GM21367 (cell line): ENCODE data around the gene OGFR.

Experiments used
- ATAC-seq: cut with Tn5 transposase; IDR thresholded peaks from one replicate; pipeline ENCODE4 v1.9.1; 2021; ENCODE audit not compliant: unreplicated experiment

Gene OGFR

DNA sequence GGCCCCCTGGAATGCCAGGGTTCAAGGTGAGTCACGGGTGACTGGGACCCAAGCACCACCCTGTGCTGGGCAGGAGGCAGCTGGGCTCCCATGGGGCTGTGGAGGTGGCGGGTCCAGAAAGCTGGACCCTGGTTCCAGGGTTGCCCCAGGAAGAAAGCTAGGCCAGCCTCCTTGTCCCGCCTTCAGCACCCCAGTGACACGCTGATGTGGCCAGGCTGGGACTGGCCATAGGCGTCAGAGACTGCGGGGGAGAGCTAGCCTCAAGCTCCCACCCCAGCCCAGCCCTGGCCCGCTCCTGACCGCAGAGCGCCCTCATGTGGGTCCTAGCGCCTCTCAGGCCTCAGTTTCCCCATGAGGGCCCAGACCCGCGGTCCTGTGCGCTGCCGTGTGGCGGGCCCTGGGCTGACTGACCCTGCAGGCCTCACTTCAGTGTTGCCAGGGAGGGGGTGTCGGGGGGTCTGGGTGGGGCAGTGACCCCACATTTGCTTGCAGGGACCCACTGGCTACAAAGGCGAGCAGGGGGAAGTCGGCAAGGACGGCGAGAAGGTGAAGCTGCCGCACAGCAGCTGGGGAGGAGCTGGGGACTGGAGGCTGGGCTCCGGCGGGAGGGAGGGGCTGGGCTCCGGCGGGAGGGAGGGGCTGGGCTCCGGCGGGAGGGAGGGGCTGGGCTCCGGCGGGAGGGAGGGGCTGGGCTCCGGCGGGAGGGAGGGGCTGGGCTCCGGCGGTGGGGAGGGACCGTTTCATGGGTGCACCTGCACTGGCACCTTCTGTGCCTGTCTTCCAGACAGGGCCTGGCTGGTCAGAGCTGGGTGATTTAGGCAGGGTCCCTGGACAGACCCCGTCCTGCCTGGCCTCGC is 20.1 kb downstream of the OGFR start:
- no peak for ATAC-seq

- no peak for ATAC-seq
Observed at GRCh38 chr20:62825333-62825985, 20.8 kb downstream of the OGFR start.

- no peak for ATAC-seq
Observed at GRCh38 chr20:62825986-62826645, 21.5 kb downstream of the OGFR start.

- no peak for ATAC-seq
Observed at GRCh38 chr20:62826646-62827310, 22.1 kb downstream of the OGFR start.

DNA sequence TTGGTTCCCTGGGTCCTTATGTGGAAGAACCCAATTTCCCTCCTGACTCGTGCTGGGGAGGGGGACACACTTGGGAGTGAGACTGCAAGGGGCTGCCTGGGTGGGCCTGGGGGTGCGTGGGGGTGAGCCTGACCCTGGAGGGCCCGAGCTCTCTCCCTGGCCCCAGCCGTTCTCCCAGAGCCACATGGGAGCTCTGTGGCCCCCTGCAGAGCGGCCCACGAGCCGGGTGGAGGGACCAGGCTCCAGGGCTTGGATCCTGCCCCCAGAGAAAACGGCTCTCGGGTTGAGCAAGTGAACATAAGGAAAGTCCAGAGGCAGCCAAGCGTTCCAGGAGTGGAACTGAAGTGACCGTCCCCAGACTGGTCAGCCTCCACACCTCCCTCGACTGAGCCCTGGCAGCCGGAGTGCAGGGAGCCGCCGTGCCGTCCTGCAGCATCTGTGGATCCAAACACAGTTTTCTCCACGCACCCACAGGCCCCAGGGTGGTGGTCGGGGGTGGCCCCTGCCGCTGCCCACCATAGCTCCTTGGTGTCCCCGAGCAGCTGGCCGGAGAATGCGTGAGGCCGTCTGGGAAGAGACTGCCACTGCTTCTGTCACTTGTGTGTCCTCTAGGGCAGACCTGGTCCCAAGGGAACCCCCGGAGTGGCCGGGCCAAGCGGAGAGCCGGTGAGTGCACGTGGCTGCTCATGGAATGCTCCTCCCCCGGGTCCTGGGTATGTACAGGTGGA is 22.8 kb downstream of the OGFR start:
- ATAC-seq, result no peak

- no peak for ATAC-seq
Observed at GRCh38 chr20:62828051-62828450, 23.4 kb downstream of the OGFR start.

- ATAC-seq, result no peak
Observed at GRCh38 chr20:62828511-62829230, 24.0 kb downstream of the OGFR start.

DNA sequence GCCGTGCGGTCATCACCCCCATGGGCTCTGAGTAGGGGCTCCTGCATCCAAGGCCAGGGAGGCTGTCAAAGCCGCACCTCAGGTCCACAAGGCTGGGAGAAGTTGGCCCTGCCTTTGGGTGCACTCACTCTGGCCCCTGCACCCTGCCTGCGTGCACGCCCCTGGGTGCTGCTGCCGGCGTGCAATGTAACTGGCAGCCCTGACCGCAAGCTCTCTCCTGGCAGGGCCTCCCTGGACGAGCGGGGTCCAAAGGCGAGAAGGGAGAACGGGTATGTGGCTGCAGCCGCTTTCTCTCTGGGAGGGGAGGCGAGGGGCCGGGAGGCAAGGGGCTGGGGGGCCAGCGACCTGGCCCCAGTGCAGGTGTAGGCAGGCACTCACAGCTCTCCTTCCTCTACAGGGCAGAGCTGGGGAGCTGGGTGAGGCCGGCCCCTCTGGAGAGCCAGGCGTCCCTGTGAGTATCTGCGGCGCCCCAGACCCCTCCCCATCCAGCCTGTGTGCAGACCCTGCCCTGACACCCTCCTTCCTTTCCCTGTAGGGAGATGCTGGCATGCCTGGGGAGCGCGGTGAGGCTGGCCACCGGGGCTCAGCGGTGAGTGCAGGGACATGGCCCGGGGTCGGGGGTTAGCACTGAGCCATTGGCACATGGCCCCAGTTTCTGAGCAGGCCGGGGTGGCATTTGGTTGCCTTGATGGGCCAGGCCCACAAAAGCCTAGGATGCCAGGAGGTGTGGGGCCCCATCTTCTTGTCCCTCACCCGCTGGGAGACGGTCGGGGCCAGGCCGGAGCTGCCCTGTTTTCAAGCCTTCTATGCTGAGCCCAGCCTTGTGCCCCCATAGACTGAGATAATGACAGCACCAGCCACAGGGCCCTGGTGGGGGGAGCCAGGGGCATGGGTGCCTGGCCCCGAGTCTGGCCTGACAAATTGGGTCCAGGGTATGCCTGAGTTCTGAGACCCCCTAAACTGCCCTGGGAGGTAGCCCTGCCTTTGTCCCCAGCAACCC is 24.9 kb downstream of the OGFR start:
- ATAC-seq, result no peak

GRCh38 chr20:62830251-62830650 is 25.6 kb downstream of the OGFR start:
- no peak for ATAC-seq

DNA sequence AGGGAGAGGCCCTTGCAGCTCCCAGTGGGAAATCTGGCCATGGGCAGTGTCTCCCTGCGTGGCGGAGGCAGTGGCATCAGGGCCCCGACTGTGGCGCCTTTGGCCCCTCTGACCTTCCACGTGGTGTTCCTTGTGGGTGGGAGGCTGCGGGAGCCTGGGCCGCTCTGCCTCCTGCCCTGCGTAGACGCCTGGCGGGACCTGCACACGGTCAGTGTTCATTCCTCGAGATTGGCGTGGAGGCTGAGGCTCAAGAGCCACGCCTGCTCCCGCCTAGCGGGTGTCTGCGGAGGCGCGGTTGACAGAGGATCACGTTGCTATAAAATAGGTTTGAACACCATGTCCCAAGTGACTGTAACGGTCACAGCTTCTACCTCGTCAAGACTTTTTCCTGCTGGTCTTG is 26.2 kb downstream of the OGFR start:
- no peak for ATAC-seq

DNA sequence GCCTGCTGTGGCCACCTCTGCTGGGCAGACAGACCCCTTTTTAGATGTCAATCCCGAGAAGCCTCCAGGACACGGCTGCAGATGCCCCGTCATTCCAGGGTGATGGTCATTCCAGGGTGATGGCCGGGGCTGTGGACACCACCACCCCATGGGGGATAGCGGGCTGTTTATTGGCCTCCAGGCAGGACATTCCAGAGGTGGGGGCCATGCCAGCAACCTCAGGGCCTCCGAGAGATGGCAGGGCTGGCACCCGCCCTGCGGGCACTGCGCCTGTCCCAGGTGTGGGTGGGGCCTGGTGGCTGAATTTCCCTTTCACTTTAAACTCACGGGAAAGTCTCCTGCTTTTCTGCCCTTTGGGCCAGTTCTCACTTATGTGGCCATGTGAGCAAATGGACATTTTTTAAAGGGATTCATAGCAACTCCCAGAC is 26.7 kb downstream of the OGFR start:
- ATAC-seq, result no peak

DNA sequence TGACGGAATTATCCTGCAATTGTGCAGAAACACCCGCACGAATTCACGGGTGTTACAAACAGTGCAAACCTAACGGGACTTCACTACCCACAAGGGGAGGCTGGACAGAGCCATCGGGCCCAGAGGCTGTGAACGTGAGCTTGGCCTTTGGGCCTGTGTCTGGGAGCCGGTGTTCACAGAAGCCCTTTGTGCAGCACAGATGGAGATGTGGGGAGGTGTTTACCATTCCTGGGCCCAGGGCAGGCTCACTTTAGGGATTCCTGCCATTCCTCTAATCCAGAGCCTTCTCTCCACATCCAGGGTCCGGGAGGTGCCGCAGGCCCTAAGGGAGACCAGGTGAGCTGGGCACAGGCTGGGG is 27.2 kb downstream of the OGFR start:
- ATAC-seq, result no peak

DNA sequence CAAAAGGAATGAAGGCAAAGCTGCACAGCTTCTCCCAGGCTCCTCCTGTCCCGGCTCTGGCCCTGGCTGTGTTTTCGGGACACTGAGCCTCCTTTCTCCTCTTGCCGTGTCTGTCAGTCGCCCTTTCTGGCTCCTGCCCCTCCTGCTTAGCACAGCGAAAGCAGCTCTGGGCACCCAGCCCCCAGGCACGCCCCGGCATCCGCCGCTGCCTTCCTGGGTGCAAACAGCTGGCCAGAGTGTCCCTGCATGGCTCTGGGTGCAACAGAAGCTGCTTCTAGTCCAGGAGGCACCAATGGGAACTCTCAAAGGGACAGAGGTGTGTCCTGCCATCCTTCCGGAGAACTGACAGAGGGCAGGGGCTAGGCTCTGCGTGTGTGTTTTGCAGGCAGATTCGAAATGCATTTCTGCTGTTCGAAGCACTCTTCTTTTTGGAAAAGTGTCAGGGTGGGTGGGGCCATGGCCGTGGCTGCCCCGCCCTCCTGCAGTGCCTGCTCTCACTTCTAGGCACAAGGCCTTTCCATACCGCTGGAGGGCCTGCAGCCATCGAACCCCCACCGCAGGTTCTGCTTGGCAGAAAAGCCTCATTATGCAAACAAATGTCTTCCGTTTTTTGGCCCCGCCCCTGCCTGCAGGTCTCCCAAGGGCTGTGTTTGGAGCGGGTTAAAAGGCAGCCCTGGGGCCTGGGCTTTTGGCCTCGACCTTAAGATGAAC is 27.7 kb downstream of the OGFR start:
- no peak for ATAC-seq

DNA sequence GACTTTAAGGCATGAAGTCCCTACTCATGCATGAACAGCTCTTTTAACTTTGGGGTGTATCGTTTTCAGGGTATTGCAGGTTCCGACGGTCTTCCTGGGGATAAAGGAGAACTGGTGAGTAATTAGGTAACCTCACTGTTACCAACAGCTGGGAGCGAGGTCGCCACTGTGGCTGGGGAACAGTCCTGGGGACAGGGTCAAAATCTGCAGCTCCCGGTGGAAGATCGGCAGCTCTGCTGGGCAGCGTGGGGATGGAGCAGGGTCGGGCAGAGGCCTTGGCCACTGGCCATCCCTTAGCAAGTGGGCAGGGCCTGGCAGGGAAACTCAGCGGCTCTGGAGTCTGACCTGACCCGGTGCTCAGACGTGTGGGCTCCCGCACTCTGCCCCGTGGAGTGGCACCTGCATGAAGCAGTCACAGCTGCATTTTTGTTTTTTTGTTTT is 28.3 kb downstream of the OGFR start:
- ATAC-seq, result no peak

DNA sequence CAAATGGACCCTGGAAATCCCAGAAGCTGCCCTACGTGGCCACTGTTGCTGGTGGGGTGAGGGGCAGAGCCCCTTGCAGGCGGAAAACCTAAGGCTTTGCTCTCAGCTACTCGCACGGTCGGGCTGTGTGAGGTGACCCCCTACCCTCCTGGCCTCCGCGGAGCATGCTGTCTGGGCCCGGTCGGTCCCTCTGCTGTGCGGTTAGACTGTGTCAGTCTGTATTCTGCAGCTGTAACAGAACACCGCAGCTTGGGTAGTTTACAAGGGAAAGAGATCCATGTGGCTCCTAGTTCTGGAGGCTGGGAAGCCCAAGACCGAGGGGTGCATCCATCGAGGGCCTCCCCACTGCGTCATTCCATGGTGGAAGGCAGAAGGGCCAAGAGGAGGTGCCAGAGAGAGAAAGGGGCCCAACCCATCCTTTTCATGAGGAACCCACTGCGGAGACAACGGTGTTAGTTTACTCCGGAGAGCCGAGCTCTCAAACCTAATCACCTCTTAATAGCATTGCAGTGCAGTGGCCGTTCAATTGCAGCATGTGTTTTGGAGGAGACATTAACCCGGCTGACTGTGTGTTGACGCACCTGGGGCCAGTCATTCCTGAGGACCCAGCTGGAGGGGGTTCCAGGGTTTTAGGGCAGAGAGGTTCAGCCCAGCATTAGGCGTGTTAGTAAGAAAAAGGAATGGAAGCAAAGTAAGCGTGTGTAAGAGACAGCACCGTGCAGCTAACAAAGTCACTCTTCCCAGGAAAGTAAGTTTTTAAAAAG is 30.5 kb downstream of the OGFR start:
- ATAC-seq, result no peak

DNA sequence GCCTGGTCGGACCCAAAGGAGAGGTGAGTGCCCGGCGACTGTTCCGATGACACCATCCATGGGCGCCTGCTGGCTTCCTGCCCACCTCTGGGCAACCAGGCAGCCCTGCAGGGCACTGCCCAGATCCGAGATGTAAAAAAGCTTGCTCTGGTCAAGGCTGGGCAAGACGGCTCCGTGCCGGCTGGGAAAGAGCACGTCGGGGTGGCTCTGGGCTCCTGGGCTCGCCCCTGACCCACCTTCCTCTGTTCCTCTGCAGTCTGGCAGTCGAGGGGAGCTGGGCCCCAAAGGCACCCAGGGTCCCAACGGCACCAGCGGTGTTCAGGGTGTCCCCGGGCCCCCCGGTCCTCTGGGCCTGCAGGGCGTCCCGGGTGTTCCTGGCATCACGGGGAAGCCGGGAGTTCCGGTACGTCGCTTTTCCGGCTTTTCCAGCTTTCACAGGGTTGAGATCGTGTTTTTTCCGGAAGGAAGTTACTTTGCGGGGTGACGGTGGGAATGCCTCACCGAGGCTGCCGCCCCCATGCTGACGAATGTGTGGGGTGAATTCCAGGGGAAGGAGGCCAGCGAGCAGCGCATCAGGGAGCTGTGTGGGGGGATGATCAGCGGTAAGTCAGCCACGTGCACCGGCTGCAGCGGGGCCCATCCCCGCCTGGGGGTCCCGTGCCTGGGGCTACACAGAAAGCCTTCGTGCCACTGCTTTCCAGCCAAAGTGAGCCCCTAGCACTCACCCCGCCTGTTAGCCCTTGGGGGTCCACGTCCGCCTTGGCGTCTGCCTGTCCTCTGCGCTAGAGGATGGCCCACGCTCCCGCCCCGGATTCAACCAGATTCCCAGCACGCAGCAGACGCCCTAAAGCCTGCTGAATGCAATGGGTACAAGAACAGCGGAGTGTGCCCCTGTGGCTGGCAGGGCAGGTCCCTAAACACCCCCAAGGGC is 31.6 kb downstream of the OGFR start:
- no peak for ATAC-seq
